HCT116 (cell line): ENCODE measurements around the gene OR2A14. TPM values are rescaled to one million over a fixed set of nuclear protein-coding genes. Genes with fewer than 3 reads are reported as not detected.

Experiments used
- ATAC-seq: fragments of 200-7000 bp; cut with Tn5 transposase; 2 replicates; pipeline ENCODE4 v1.9.1; 2020; ENCODE audit warnings: mild to moderate bottlenecking, moderate library complexity
- BruUV-seq: library from RNA; stranded (reverse); fragments of 400-500 nt; replicated peaks from 2 replicates; lab custom pipeline; 2021; lab: Mats Ljungman, UMichigan
- CTCF ChIA-PET: fragments of 300-600 bp; sonication (Branson Sonifier 250); formaldehyde crosslinking; loops from one replicate; lab custom pipeline; 2021; ENCODE audit warnings: antibody characterized with exemption; lab: Charles Lee
- POLR2A ChIA-PET: fragments of 300-600, 350-600 bp; sonication (Branson Sonifier 250); formaldehyde crosslinking; loops from one replicate; lab custom pipeline; 2021; ENCODE audit warnings: antibody characterized with exemption; lab: Charles Lee
- RAD21 ChIA-PET, 2 experiments: fragments of 300-600 bp; sonication (Branson Sonifier 250); formaldehyde crosslinking; loops; one replicate each; lab custom pipeline; 2023; ENCODE audit warnings: low total read pairs in 2 of 2; ENCODE audit not compliant: uncharacterized antibody in 2 of 2, unreplicated experiment in 2 of 2, low non-redundant PET in 1 of 2; lab: Charles Lee
- DNase-seq: peaks from one replicate; pipeline ENCODE4 v3.0.0-alpha.2; 2010; ENCODE audit warnings: low read depth, low spot score
- H2AFZ ChIP-seq: fragments of 200-600 bp; shearing (Covaris generic), sonication (generic); 2 replicates; pipeline ENCODE4 v1.6.1; 2017; ENCODE audit warnings: low read depth, mixed run types, mixed read lengths, antibody characterized with exemption, low read length; ENCODE audit not compliant: poor library complexity, severe bottlenecking
- H3K27ac ChIP-seq: 2 replicates; pipeline ENCODE4 v1.5.1; 2012; ENCODE audit warnings: low read depth, low read length
- H3K27me3 ChIP-seq: fragments of 200-600 bp; sonication (generic); 2 replicates; pipeline ENCODE4 v1.6.1; 2016; ENCODE audit warnings: mixed run types, low read length, mixed read lengths; ENCODE audit not compliant: insufficient read depth
- H3K36me3 ChIP-seq, 2 experiments: fragments of 200-500 bp in 1 of 2; fragments of 200-600 bp in 1 of 2; sonication (Bioruptor generic) in 1 of 2; sonication (generic) in 1 of 2; 2 replicates each; pipeline versions ENCODE4 v1.5.1 to v1.6.1; 2014 to 2016; ENCODE audit warnings: low read length in 2 of 2, inconsistent platforms in 1 of 2, mixed read lengths in 1 of 2, mixed run types in 1 of 2; ENCODE audit not compliant: insufficient read depth in 2 of 2, control insufficient read depth in 1 of 2
- H3K4me1 ChIP-seq, 2 experiments: fragments of 200-600 bp in 1 of 2; sonication (generic) in 1 of 2; 2 replicates each; pipeline versions ENCODE4 v1.5.1 to v1.6.1; 2012 to 2017; ENCODE audit warnings: low read length in 2 of 2, inconsistent platforms in 1 of 2, mild to moderate bottlenecking in 1 of 2, mixed read lengths in 1 of 2, mixed run types in 1 of 2, moderate library complexity in 1 of 2; ENCODE audit not compliant: insufficient read depth in 2 of 2, control insufficient read depth in 1 of 2
- H3K4me2 ChIP-seq: fragments of 200-600 bp; sonication (generic); 2 replicates; pipeline ENCODE4 v1.6.1; 2017; ENCODE audit warnings: mixed run types, low read length, mixed read lengths
- H3K4me3 ChIP-seq, 2 experiments: fragments of 200-600 bp in 1 of 2; sonication (generic) in 1 of 2; replicated peaks in 1 of 2; 2 replicates each; pipeline ENCODE4 v1.5.1; 2011 to 2016; ENCODE audit warnings: low read length in 2 of 2, control low read depth in 1 of 2, low read depth in 1 of 2, mild to moderate bottlenecking in 1 of 2, mixed read lengths in 1 of 2, mixed run types in 1 of 2
- H3K79me2 ChIP-seq: fragments of 200-600 bp; sonication (generic); 2 replicates; pipeline ENCODE4 v1.6.1; 2017; ENCODE audit warnings: mild to moderate bottlenecking, mixed run types, low read length, moderate library complexity, mixed read lengths; ENCODE audit not compliant: insufficient read depth
- H3K9ac ChIP-seq: fragments of 200-600 bp; sonication (generic); 2 replicates; pipeline ENCODE4 v1.6.1; 2016; ENCODE audit warnings: low read length, mixed read lengths
- H3K9me2 ChIP-seq: fragments of 200-600 bp; sonication (generic), shearing (Covaris generic); 2 replicates; pipeline ENCODE4 v1.6.1; 2017; ENCODE audit warnings: mixed run types, mild to moderate bottlenecking, moderate library complexity; ENCODE audit not compliant: insufficient read depth
- H3K9me3 ChIP-seq, 2 experiments: fragments of 200-500 bp in 1 of 2; fragments of 200-600 bp in 1 of 2; sonication (Bioruptor generic) in 1 of 2; sonication (generic) in 1 of 2; 2 replicates each; pipeline ENCODE4 v1.6.1; 2014 to 2017; ENCODE audit warnings: low read length in 2 of 2, mixed read lengths in 2 of 2, inconsistent platforms in 1 of 2, low read depth in 1 of 2, mild to moderate bottlenecking in 1 of 2, mixed run types in 1 of 2, moderate library complexity in 1 of 2; ENCODE audit not compliant: control insufficient read depth in 1 of 2, insufficient read depth in 1 of 2
- H4K20me1 ChIP-seq: fragments of 200-600 bp; sonication (generic), shearing (Covaris generic); 2 replicates; pipeline ENCODE4 v1.6.1; 2017; ENCODE audit warnings: mixed run types, mild to moderate bottlenecking, moderate library complexity; ENCODE audit not compliant: insufficient read depth
- CBX3 ChIP-seq: IDR thresholded peaks from 2 replicates; pipeline ENCODE4 v1.6.1; 2012; ENCODE audit warnings: low read depth
- CEBPB ChIP-seq: IDR thresholded peaks from 2 replicates; pipeline ENCODE4 v1.6.1; 2012; ENCODE audit warnings: low read depth
- EGR1 ChIP-seq: IDR thresholded peaks from 2 replicates; pipeline ENCODE4 v1.6.1; 2012; ENCODE audit warnings: low read depth
- EZH2 ChIP-seq: fragments of 200-600 bp; sonication (generic); IDR thresholded peaks from 2 replicates; pipeline ENCODE4 v1.6.1; 2017; ENCODE audit warnings: antibody characterized with exemption, mixed run types
- EZH2phosphoT487 ChIP-seq: fragments of 200-600 bp; IDR thresholded peaks from 2 replicates; pipeline ENCODE4 v1.6.1; 2018; ENCODE audit warnings: antibody characterized with exemption, borderline replicate concordance
- POLR2AphosphoS5 ChIP-seq: IDR thresholded peaks from 2 replicates; pipeline ENCODE4 v1.6.1; 2011; ENCODE audit warnings: mild to moderate bottlenecking, low read depth, low read length, moderate library complexity
- RAD21 ChIP-seq: IDR thresholded peaks from 2 replicates; pipeline ENCODE4 v1.6.1; 2012; ENCODE audit warnings: low read depth, mild to moderate bottlenecking
- SRF ChIP-seq: IDR thresholded peaks from 2 replicates; pipeline ENCODE4 v1.6.1; 2012; ENCODE audit warnings: low read depth
- YY1 ChIP-seq: IDR thresholded peaks from 2 replicates; pipeline ENCODE4 v1.6.1; 2011; ENCODE audit warnings: low read length, low read depth, moderate library complexity, mild to moderate bottlenecking; ENCODE audit not compliant: insufficient replicate concordance; ENCODE audit errors: extremely low read depth
- intact Hi-C: fragments of 100-400 bp; cut with micrococcal nuclease; formaldehyde crosslinking; loops from 2 replicates; pipeline ENCODE4 v1.10.0; 2022
- total RNA-seq: library from RNA; stranded (reverse); gene quantifications from one replicate; pipeline ENCODE4 v1.2.1, GENCODE V29; 2021; ENCODE audit not compliant: unreplicated experiment
- TF ChIP-seq, protein P1 (sequence below): IDR thresholded peaks from 2 replicates; pipeline ENCODE4 v1.6.1; 2012
- TF ChIP-seq, protein P2 (sequence below): IDR thresholded peaks from 2 replicates; pipeline ENCODE4 v1.6.1; 2012; ENCODE audit warnings: low read depth

OR2A14 gene
- total RNA-seq, 1 experiment from 2014 or later: not detected

DNA sequence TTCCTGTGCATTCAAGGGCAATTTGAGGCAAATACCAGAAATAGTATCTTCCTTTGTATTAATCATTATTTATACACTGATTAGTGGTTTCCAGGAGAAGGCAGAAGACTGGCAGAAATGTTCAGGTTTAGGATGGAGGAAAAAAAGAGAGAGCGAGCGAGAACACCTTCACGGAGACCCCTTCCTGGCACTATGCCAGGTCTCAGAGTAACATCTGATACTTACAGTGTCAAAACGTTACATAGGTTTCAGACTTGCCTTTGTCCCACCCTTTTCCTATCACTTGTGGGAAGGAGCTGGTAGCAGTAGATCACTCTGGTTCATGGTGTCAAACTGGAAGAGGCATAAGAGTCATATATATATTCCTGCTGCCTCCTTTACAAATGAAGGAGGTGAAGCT, 36.2 kb upstream of the OR2A14 start:
- RAD21 ChIA-PET: no interaction called here
- Histone ChIP-seq H3K4me1 (no peaks in the 10 kb centered on the region), H4K20me1 (no peaks in the 10 kb centered on the region), H3K9ac (no peak overlapping the region), H3K9me3 (no peaks in the 10 kb centered on the region), H2AFZ (no peak overlapping the region), H3K4me3 (no peak overlapping the region), H3K27me3 (no peaks in the 10 kb centered on the region), H3K79me2 (no peaks in the 10 kb centered on the region), H3K27ac (no peak overlapping the region), H3K4me2 (no peak overlapping the region), H3K36me3 (no peaks in the 10 kb centered on the region), H3K9me2 (no peaks in the 10 kb centered on the region)
- BruUV-seq: no TSS peak
- POLR2A ChIA-PET: no interaction called here
- DNase-seq (no peak), ATAC-seq (no peak)
- TF ChIP-seq EZH2 (no peak), EGR1 (no peak), CBX3 (no peak), EZH2phosphoT487 (no peak), CEBPB (no peak), RAD21 (no peak), POLR2AphosphoS5 (no peak), SRF (no peak), YY1 (no peak)
- TF ChIP-seq, protein P1, sequence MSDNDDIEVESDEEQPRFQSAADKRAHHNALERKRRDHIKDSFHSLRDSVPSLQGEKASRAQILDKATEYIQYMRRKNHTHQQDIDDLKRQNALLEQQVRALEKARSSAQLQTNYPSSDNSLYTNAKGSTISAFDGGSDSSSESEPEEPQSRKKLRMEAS: no peak
- TF ChIP-seq, protein P2, sequence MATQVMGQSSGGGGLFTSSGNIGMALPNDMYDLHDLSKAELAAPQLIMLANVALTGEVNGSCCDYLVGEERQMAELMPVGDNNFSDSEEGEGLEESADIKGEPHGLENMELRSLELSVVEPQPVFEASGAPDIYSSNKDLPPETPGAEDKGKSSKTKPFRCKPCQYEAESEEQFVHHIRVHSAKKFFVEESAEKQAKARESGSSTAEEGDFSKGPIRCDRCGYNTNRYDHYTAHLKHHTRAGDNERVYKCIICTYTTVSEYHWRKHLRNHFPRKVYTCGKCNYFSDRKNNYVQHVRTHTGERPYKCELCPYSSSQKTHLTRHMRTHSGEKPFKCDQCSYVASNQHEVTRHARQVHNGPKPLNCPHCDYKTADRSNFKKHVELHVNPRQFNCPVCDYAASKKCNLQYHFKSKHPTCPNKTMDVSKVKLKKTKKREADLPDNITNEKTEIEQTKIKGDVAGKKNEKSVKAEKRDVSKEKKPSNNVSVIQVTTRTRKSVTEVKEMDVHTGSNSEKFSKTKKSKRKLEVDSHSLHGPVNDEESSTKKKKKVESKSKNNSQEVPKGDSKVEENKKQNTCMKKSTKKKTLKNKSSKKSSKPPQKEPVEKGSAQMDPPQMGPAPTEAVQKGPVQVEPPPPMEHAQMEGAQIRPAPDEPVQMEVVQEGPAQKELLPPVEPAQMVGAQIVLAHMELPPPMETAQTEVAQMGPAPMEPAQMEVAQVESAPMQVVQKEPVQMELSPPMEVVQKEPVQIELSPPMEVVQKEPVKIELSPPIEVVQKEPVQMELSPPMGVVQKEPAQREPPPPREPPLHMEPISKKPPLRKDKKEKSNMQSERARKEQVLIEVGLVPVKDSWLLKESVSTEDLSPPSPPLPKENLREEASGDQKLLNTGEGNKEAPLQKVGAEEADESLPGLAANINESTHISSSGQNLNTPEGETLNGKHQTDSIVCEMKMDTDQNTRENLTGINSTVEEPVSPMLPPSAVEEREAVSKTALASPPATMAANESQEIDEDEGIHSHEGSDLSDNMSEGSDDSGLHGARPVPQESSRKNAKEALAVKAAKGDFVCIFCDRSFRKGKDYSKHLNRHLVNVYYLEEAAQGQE: no peak
- CTCF ChIA-PET: interaction anchor here (0.6 kb wide), 1 partner anchor 678 kb away, joined by 3 read pairs; no protein-coding TSS in a partner anchor
- intact Hi-C loops: no loop called here
